Stomach (tissue), 9 donors: ENCODE data around the gene CRYBG2. TPM values are rescaled to one million over a fixed set of nuclear protein-coding genes. Genes with fewer than 3 reads are reported as not detected.

ENCODE experiments used
- DNase-seq, 2 donors: peaks; one replicate each; pipeline versions ENCODE4 v3.0.0 to v3.0.0-alpha.2; 2013 to 2019
- H3K27ac ChIP-seq, 5 donors: fragments of 200-600 bp in 4 of 5; sonication (generic) in 4 of 5; one replicate each; pipeline ENCODE4 v1.5.1; 2013 to 2019; ENCODE audit warnings: mild to moderate bottlenecking in 1 of 5, moderate library complexity in 1 of 5
- H3K27me3 ChIP-seq, 3 donors: fragments of 200-600 bp; sonication (generic); one replicate each; pipeline ENCODE4 v1.5.1; 2017 to 2019; ENCODE audit warnings: mixed run types in 1 of 3
- H3K36me3 ChIP-seq, 4 donors: fragments of 200-600 bp; sonication (generic); 1 replicate in 3 of 4; 2 replicates in 1 of 4; pipeline ENCODE4 v1.5.1; 2016 to 2019
- H3K4me1 ChIP-seq, 4 donors: fragments of 200-600 bp; sonication (generic); one replicate each; pipeline ENCODE4 v1.5.1; 2016 to 2019
- H3K4me3 ChIP-seq, 4 donors: fragments of 200-600 bp; sonication (generic) in 3 of 4; one replicate each; pipeline ENCODE4 v1.5.1; 2016 to 2019; ENCODE audit warnings: mild to moderate bottlenecking in 1 of 4
- H3K9me3 ChIP-seq, 4 donors: fragments of 200-600 bp; sonication (generic); one replicate each; pipeline ENCODE4 v1.5.1; 2016 to 2019
- CTCF ChIP-seq, 7 experiments: fragments of 450-650 bp in 4 of 7; fragments of 200-600 bp in 3 of 7; sonication (generic) in 3 of 7; IDR thresholded peaks; one replicate each; pipeline ENCODE4 v1.5.1; 2016 to 2019; ENCODE audit warnings: antibody characterized with exemption in 7 of 7, control low read depth in 2 of 7, mild to moderate bottlenecking in 1 of 7
- EP300 ChIP-seq: sonication (generic); formaldehyde crosslinking; IDR thresholded peaks from one replicate; pipeline ENCODE4 v1.6.1; 2017; ENCODE audit warnings: antibody characterized with exemption
- POLR2A ChIP-seq, 4 donors: fragments of 450-650 bp; IDR thresholded peaks; one replicate each; pipeline ENCODE4 v1.6.1; 2016; ENCODE audit warnings: antibody characterized with exemption in 4 of 4, control low read depth in 2 of 4, mild to moderate bottlenecking in 1 of 4, moderate library complexity in 1 of 4
- POLR2AphosphoS5 ChIP-seq, 3 donors: sonication (generic); formaldehyde crosslinking; IDR thresholded peaks; one replicate each; pipeline ENCODE4 v1.6.1; 2016; ENCODE audit warnings: antibody characterized with exemption in 3 of 3
- WGBS, 5 donors: extraction: QIAGEN DNeasy Blood & Tissue Kit in 3 of 5; methylation state at CpG; one replicate each; pipeline versions ENCODE4 v1.1.5 to v1.1.7; 2013 to 2018; 5-methylcytosine and 5-hydroxymethylcytosine counted together
- intact Hi-C: fragments of 100-400 bp; cut with DNase I; formaldehyde crosslinking; loops from one replicate; pipeline ENCODE4 v1.15.1; 2023; ENCODE audit warnings: low total_unique reads
- polyA plus RNA-seq, 3 donors: library from polyadenylated mRNA; stranded (reverse); fragments of 200-250 nt; gene quantifications; one replicate each; pipeline ENCODE4 v1.2.3, GENCODE V29; 2013
- total RNA-seq, 5 donors: library from RNA; depleted of rRNA; stranded (reverse); fragments of >200 nt; gene quantifications; one replicate each; pipeline versions ENCODE4 v1.1.0 to v1.2.3, GENCODE V29; 2014 to 2016
- donor health status: healthy with polysubstance abuse.
- donor health status: Bipolar disorder and iron deficiency.
- donor health status: healthy.

Gene CRYBG2
- total and polyA plus RNA-seq, 8 donors: 0.15 to 66.8 (median 3.2) TPM

DNA sequence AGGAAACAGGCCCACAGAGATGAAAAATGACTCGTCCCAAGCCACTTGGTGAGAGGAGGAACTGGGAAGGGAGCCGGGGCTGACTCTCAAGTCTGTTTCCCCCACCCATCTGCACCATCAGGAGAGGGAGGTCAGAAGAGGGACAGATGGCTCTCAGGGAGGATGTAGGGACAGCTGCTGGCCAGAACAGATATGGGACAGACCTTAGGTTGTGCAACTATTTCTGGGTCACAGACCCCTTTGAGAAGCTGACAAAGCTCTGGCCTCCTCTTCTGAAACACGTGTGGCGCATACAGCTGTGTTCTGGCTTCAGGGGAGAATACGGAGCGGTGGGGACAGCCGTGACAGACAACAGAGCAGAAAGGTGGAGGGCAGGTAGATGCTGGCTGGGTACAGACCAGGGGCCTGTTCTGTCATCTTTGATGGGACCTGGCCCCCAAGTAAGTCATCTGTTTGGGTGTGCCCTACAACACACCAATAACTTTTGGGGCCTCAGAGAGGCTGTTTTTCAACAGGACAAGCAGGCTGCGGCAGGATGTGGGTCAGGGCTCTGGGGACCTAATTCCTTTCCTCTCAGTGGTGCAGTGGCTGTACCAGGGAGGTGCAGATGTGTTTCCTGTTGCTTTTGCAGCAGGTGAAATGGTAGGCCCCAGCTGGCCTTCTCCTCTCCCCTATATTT is 66.8 kb downstream of the CRYBG2 start:
- peak overlapping the region in 4 of 5 donors; percentile 61 to 100 (median 69) for H3K27ac ChIP-seq
- no peak overlapping the region for H3K4me3 ChIP-seq
- TF ChIP-seq CTCF (IDR thresholded peaks at IDR 0.05) (no peak), POLR2AphosphoS5 (IDR thresholded peaks at IDR 0.05) (peak in 1 of 3 donors; percentile 10)
- intact Hi-C loops: loop anchor here (5.0 kb wide), 1 partner anchor 35 kb away; no protein-coding TSS in a partner anchor
- H3K9me3 ChIP-seq: no peaks in the 10 kb centered on the region
- no peaks in the 10 kb centered on the region for H3K27me3 ChIP-seq
- WGBS, 5 donors: 48 to 74% (median 68%) methylated on average over 8 of the region's 8 CpGs
- peaks cover 0 to 7% (median 3%) of the 10 kb centered on the region in 4 donors for H3K36me3 ChIP-seq
- peak; percentile 44 to 59 for DNase-seq
- peaks cover 33 to 100% (median 51%) of the 10 kb centered on the region in 4 donors for H3K4me1 ChIP-seq

DNA sequence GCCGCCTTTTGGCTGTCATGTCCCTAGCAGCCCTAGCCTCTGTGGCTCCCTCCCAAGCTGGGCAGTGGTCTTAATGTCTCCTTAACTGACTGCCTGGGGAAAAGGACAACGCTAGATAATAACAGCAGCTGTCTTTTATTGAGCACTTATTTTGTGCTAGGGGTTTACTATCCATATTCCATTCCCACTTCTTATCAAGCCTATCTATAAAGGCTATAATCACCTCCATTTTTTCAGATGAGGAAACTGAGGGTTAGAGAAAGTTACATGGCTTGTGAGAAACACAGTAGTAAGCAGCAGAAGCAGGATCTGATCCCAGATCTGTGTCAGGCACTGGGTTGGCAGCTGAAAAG is 67.9 kb downstream of the CRYBG2 start:
- Histone ChIP-seq H3K27me3 (no peaks in the 10 kb centered on the region), H3K36me3 (peaks cover 0 to 17% (median 9%) of the 10 kb centered on the region in 4 donors), H3K4me1 (peaks cover 42 to 100% (median 62%) of the 10 kb centered on the region in 4 donors), H3K27ac (peak overlapping the region in 4 of 5 donors; percentile 36 to 100 (median 70)), H3K4me3 (no peak overlapping the region), H3K9me3 (no peaks in the 10 kb centered on the region)
- intact Hi-C loops: loop anchor here (5.0 kb wide), 1 partner anchor 36 kb away; no protein-coding TSS in a partner anchor
- WGBS, 5 donors: 78 to 88% (median 82%) methylated on average over 2 of the region's 2 CpGs
- TF ChIP-seq CTCF (IDR thresholded peaks at IDR 0.05): no peak
- TF ChIP-seq POLR2A (IDR thresholded peaks at IDR 0.05): no peak
- no peak for TF ChIP-seq EP300
- no peak for DNase-seq

- intact Hi-C loops: loop anchor here (5.0 kb wide), 1 partner anchor 37 kb away; no protein-coding TSS in a partner anchor
These were observed 68.4 kb downstream of the CRYBG2 start for GRCh38 chr1:26285366-26286063.

More at GRCh38 chr1:26285366-26286063, 68.4 kb downstream of the CRYBG2 start:
- Histone ChIP-seq H3K36me3 (peaks cover 0 to 20% (median 9%) of the 10 kb centered on the region in 4 donors), H3K9me3 (no peaks in the 10 kb centered on the region), H3K4me3 (no peak overlapping the region), H3K27ac (peak overlapping the region; percentile 2 to 100 (median 71)), H3K27me3 (no peaks in the 10 kb centered on the region), H3K4me1 (peaks cover 47 to 100% (median 65%) of the 10 kb centered on the region in 4 donors)
- DNase-seq: peak in 1 of 2 donors; percentile 38
- no peak for TF ChIP-seq POLR2AphosphoS5 (IDR thresholded peaks at IDR 0.05)
- TF ChIP-seq CTCF (IDR thresholded peaks at IDR 0.05): peak in 1 of 7 experiments; percentile 6
- 80 to 84% (median 83%) methylated on average over 13 to 19 of the region's 19 CpGs for WGBS, 5 donors
